AG09309 (cell line): ENCODE data around the gene SIGLEC14.
"Not testable (repeated sequence)": the region's sequence is repeated elsewhere in the genome, so short reads cannot be mapped to it uniquely, and the experiment has no call there.

ENCODE experiments used
- DNase-seq: peaks from one replicate; pipeline ENCODE4 v3.0.0-alpha.2; 2010; ENCODE audit warnings: low read depth
- H3K4me3 ChIP-seq: 2 replicates; pipeline ENCODE4 v1.5.1; 2011; ENCODE audit warnings: mild to moderate bottlenecking, low read depth, low read length, moderate library complexity; ENCODE audit not compliant: control insufficient read depth
- TF ChIP-seq, protein P1 (sequence below): IDR thresholded peaks from 2 replicates; pipeline ENCODE4 v1.5.1; 2011; ENCODE audit warnings: mild to moderate bottlenecking, low read depth, low read length, inconsistent platforms; ENCODE audit not compliant: insufficient read depth, control insufficient read depth; ENCODE audit errors: missing control alignments

SIGLEC14 gene

DNA sequence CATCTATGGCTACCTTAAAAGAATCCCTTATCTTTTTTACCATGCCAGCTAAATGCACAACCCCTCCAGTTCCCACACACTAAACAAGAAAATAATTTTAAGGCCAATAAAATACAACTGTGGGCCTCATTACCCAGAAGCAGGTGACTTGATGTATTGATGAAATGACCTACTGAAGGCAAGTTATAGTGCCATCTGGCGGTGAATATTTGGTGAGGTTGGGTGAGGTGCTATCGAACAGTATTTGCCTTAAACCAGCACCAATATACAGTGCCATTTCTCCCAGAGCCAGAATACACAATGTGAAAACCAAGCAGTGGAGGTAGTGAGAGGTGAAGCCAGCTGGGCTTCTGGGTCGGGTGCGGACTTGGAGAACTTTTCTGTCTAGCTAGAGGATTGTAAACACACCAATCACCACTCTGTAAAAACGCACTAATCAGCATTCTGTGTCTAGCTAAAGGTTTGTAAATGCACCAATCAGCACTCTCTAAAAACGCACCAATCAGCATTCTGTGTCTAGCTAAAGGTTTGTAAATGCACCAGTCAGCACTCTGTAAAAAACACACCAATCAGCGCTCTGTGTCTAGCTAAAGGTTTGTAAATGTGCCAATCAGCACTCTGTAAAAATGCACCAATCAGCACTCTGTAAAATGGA is 29.4 kb upstream of the SIGLEC14 start:
- not testable (repeated sequence) for DNase-seq, H3K4me3 ChIP-seq
- TF ChIP-seq, protein P1, sequence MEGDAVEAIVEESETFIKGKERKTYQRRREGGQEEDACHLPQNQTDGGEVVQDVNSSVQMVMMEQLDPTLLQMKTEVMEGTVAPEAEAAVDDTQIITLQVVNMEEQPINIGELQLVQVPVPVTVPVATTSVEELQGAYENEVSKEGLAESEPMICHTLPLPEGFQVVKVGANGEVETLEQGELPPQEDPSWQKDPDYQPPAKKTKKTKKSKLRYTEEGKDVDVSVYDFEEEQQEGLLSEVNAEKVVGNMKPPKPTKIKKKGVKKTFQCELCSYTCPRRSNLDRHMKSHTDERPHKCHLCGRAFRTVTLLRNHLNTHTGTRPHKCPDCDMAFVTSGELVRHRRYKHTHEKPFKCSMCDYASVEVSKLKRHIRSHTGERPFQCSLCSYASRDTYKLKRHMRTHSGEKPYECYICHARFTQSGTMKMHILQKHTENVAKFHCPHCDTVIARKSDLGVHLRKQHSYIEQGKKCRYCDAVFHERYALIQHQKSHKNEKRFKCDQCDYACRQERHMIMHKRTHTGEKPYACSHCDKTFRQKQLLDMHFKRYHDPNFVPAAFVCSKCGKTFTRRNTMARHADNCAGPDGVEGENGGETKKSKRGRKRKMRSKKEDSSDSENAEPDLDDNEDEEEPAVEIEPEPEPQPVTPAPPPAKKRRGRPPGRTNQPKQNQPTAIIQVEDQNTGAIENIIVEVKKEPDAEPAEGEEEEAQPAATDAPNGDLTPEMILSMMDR, result peak; percentile 43

DNA sequence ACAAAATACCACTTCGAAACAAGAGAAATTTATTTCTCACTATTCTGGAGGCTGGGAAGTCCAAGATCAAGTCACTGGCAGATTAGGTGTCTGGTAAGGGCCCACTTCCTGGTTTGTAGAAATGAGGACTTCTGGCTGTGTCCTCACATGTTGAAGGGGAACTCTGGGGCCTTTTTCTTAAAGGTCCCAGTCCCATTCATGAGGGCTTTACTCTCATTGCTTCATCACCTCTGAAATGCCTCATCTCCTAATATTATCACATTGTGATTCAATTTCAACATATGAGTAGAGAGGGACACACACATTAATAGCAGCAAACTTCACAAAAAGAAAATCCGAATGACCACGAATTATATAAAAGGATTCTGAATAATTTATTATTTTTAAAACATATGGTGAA is 21.6 kb upstream of the SIGLEC14 start:
- TF ChIP-seq, protein P1, result no peak
- DNase-seq, result no peak
- H3K4me3 ChIP-seq, result no peak overlapping the region

DNA sequence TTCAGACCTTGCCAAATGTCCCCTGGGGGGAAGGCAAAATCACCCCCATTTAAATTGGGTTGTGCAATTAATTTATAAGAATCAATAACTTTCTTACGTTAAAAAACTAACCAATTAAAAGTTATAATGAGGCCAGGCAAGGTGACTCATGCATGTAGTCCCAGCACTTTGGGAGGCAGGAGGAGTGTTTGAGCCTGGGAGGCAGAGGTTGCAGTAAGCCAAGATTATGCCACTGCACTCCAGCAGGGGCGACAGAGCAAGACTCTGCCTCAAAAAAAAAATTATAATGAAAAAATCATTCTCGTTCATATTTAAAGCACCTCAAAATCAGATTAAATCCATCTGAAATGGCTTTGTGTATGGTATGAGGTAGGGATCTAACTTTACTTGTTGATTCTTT is 18.4 kb upstream of the SIGLEC14 start:
- DNase-seq, result no peak
- TF ChIP-seq, protein P1, result peak; percentile 53

DNA sequence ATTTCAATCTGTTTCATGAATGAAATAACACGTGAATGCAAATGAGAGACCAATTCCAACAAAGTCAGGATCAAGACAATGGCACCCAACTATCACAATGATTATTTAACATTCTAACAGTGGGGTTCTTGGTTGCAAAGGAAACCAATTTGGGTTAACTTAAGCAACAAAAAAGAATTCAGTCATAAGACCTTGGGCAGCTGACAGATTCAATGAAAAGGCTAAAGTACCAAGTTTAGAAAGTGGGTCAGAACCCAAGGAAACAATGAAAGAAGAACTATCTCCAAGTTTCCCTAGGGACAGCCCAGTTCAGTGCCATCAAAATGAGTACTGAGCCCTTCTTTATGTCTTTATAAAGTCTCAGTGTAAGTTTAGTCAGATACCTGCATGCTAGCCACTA is 17.5 kb upstream of the SIGLEC14 start:
- no peak for DNase-seq
- TF ChIP-seq, protein P1, result no peak
- no peak overlapping the region for H3K4me3 ChIP-seq

More for the DNA sequence above, 18.4 kb upstream of the SIGLEC14 start:
- H3K4me3 ChIP-seq, result no peak overlapping the region

DNA sequence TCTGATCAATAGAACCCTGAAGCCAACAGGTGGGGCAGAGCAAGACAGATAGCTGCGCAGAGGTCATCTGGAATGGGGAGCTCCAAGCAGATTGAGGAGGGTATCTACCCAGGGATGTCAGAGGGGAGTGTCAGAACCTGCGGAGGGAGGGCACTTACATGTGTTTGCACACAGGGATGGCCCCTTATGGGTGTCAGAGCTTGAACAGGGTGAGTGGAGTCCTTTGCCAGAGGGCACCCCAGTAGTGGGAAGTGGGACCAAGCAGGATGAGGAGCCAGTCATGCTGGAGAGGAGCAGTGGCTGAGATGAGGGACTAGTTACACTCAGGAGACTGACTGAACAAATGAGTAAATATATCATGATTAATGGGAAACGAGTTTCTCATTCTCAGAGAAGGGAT is 17.0 kb upstream of the SIGLEC14 start:
- H3K4me3 ChIP-seq, result no peak overlapping the region
- TF ChIP-seq, protein P1, result no peak
- DNase-seq, result no peak

DNA sequence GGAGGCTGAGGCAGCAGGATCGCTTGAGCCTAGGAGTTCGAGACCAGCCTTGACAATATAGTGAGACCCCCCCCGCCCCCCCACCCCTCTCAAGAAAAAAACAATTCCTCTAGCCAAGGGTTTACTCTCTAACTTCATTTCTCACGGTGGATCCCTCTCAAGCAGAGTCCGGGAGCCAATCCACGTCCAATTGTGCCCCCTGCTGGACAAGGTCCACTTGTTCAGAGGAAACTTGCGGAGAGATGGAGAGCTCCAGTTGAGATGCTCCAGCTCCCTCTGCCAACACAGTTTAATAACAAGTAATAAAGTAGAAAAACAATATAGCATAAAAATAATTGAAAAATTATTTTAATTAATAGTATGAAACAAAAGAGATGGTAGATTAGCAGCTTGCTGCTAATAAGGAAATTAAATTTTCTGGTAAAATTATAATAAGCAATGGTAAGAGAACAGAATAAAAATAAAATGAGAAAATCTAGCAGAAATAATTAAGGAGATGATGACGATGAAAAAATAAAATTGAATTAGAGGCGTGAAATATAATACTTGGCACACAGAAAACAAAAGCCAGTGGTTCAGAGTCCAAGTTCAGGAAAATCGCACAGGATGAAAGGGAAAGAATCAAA is 14.5 kb upstream of the SIGLEC14 start:
- DNase-seq, result peak; percentile 37
- no peak overlapping the region for H3K4me3 ChIP-seq
- TF ChIP-seq, protein P1, result peak; percentile 74
